GM06990 (cell line): ENCODE data around the gene PRPF6.

Source experiments
- DNase-seq: peaks from one replicate; pipeline ENCODE4 v3.0.0-alpha.2; 2011; ENCODE audit not compliant: insufficient read length; ENCODE audit errors: extremely low read depth
- H3K27me3 ChIP-seq: replicated peaks from 2 replicates; pipeline ENCODE4 v1.6.0; 2011; ENCODE audit warnings: low read length; ENCODE audit not compliant: control insufficient read depth, insufficient read depth
- H3K36me3 ChIP-seq: 2 replicates; pipeline ENCODE4 v1.5.1; 2011; ENCODE audit warnings: low read length; ENCODE audit not compliant: control insufficient read depth, insufficient read depth
- H3K4me3 ChIP-seq: replicated peaks from 2 replicates; pipeline ENCODE4 v1.5.1; 2011; ENCODE audit warnings: low read depth, mild to moderate bottlenecking, control low read depth, low read length
- CTCF ChIP-seq: IDR thresholded peaks from 2 replicates; pipeline ENCODE4 v1.5.1; 2011; ENCODE audit warnings: low read length, control low read depth, mild to moderate bottlenecking, inconsistent platforms; ENCODE audit not compliant: insufficient read depth, poor library complexity, severe bottlenecking

The PRPF6 gene

GRCh38 chr20:64037498-64038213 lies 56.7 kb downstream of the PRPF6 start:
- Histone ChIP-seq H3K36me3 (peaks cover 3% of the 10 kb centered on the region), H3K27me3 (no peaks in the 10 kb centered on the region), H3K4me3 (peak overlapping the region; percentile 66)
- no peak for TF ChIP-seq CTCF
- DNase-seq, result no peak

GRCh38 chr20:64038224-64038564 lies 57.3 kb downstream of the PRPF6 start:
- DNase-seq, result no peak
- H3K36me3 ChIP-seq, result peaks cover 3% of the 10 kb centered on the region
- peak overlapping the region; percentile 66 for H3K4me3 ChIP-seq
- no peaks in the 10 kb centered on the region for H3K27me3 ChIP-seq
- TF ChIP-seq CTCF, result no peak

- peaks cover 3% of the 10 kb centered on the region for H3K36me3 ChIP-seq
- no peaks in the 10 kb centered on the region for H3K27me3 ChIP-seq
Observed at GRCh38 chr20:64038565-64039292, 57.8 kb downstream of the PRPF6 start.

GRCh38 chr20:64039293-64040160 lies 58.6 kb downstream of the PRPF6 start:
- H3K4me3 ChIP-seq, result peak overlapping the region; percentile 66
- no peaks in the 10 kb centered on the region; the same call in 1 of the 2 replicates for H3K36me3 ChIP-seq
- DNase-seq, result no peak
- no peaks in the 10 kb centered on the region for H3K27me3 ChIP-seq
- no peak for TF ChIP-seq CTCF

More at GRCh38 chr20:64038565-64039292, 57.8 kb downstream of the PRPF6 start:
- peak; percentile 58 for TF ChIP-seq CTCF
- H3K4me3 ChIP-seq, result peak overlapping the region; percentile 66
- peak; percentile 85 for DNase-seq

GRCh38 chr20:64040231-64041039 lies 59.5 kb downstream of the PRPF6 start:
- no peaks in the 10 kb centered on the region; the same call in 1 of the 2 replicates for H3K36me3 ChIP-seq
- no peaks in the 10 kb centered on the region for H3K27me3 ChIP-seq
- H3K4me3 ChIP-seq, result no peak overlapping the region
- no peak for DNase-seq
- TF ChIP-seq CTCF, result no peak
